HFFc6 (cell line): Measurements from ENCODE around the gene ZNF664. TPM values are rescaled to one million over a fixed set of nuclear protein-coding genes. Genes with fewer than 3 reads are reported as not detected.

Experiments
- DNase-seq: peaks from one replicate; pipeline ENCODE4 v3.0.0-alpha.2; 2018
- H3K27ac Mint-ChIP-seq: 2 replicates; pipeline ENCODE4 v1.8.0; 2020; ENCODE audit warnings: mild to moderate bottlenecking, mixed read lengths
- H3K27me3 Mint-ChIP-seq: 2 replicates; pipeline ENCODE4 v1.8.0; 2021; ENCODE audit warnings: mild to moderate bottlenecking, moderate library complexity, mixed read lengths; ENCODE audit not compliant: insufficient read depth
- H3K36me3 Mint-ChIP-seq: 2 replicates; pipeline ENCODE4 v1.8.0; 2021; ENCODE audit warnings: low read depth, mixed read lengths
- H3K4me1 Mint-ChIP-seq: 2 replicates; pipeline ENCODE4 v1.8.0; 2020; ENCODE audit warnings: low read depth, mixed read lengths
- H3K4me3 Mint-ChIP-seq: 2 replicates; pipeline ENCODE4 v1.8.0; 2020; ENCODE audit warnings: mild to moderate bottlenecking, moderate library complexity, mixed read lengths
- H3K9me3 Mint-ChIP-seq: 2 replicates; pipeline ENCODE4 v1.8.0; 2020; ENCODE audit warnings: mild to moderate bottlenecking, mixed read lengths
- total RNA-seq, 6 experiments: library from RNA; stranded (reverse); fragmentation: NEBNext Ultra II Directional; extraction: Animal tissue kit (Norgen Biotek cat#: 25700); gene quantifications; 2 replicates in 1 of 6; 3 replicates in 5 of 6; pipeline ENCODE4 v1.2.3, GENCODE V29; 2021
- TF ChIP-seq, protein P1 (sequence below): fragments of 200-600 bp; sonication (generic); IDR thresholded peaks from 2 replicates; pipeline ENCODE4 v1.5.0; 2021; ENCODE audit warnings: antibody characterized with exemption, mild to moderate bottlenecking

ZNF664 gene
- total RNA-seq, 6 experiments from 2014 or later: 49.1 to 55.2 (median 53.4) TPM

GRCh38 chr12:123929946-123930583 lies 43.0 kb upstream of the ZNF664 start:
- H3K27me3 Mint-ChIP-seq: peaks cover 13% of the 10 kb centered on the region
- TF ChIP-seq, protein P1, sequence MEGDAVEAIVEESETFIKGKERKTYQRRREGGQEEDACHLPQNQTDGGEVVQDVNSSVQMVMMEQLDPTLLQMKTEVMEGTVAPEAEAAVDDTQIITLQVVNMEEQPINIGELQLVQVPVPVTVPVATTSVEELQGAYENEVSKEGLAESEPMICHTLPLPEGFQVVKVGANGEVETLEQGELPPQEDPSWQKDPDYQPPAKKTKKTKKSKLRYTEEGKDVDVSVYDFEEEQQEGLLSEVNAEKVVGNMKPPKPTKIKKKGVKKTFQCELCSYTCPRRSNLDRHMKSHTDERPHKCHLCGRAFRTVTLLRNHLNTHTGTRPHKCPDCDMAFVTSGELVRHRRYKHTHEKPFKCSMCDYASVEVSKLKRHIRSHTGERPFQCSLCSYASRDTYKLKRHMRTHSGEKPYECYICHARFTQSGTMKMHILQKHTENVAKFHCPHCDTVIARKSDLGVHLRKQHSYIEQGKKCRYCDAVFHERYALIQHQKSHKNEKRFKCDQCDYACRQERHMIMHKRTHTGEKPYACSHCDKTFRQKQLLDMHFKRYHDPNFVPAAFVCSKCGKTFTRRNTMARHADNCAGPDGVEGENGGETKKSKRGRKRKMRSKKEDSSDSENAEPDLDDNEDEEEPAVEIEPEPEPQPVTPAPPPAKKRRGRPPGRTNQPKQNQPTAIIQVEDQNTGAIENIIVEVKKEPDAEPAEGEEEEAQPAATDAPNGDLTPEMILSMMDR: no peak
- no peaks in the 10 kb centered on the region for H3K36me3 Mint-ChIP-seq
- H3K4me3 Mint-ChIP-seq: no peak overlapping the region
- DNase-seq: no peak
- H3K27ac Mint-ChIP-seq: no peak overlapping the region
- H3K9me3 Mint-ChIP-seq: no peaks in the 10 kb centered on the region
- no peaks in the 10 kb centered on the region for H3K4me1 Mint-ChIP-seq

DNA sequence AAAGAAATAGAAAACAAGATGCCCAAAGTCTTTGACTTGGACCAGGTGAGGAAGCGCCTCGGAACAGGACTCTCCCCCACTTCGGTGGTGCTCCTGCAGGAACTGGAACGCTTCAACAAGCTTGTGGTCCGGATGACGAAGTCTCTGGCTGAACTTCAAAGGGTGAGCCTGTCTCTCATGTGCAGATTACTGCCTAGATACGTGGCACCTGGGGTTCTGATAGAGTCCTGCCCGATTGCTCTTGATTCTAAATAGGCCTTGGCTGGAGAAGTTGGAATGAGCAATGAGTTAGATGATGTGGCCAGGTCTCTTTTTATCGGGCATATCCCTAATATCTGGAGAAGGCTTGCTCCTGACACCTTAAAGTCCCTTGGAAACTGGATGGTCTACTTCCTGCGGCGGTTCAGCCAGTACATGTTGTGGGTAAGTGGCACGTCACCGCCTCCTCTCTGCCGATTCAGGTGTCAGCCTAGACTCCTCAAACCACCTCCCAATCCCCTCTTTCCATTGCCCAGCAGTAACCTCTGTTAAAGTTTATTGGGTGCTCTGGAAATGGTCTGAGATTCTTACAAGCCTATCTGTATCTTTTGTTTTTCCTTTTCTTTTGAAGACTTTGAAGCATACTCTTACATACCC lies 41.2 kb upstream of the ZNF664 start:
- no peak overlapping the region for H3K4me3 Mint-ChIP-seq

DNA sequence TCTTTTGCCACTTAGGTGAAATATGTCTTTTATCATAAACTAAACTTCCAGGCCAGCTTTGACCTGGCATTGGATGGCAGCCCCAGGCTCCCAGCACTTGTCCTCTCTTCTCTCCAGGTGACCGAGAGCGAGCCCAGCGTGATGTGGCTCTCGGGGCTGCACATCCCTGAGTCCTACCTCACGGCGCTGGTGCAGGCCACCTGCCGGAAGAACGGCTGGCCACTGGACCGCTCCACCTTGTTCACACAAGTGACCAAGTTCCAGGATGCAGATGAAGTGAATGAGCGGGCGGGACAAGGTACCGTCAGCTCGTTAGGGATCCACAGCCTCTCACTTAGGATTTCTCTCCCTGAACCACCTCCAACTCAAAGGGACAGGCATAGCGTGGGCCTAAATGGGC lies 39.8 kb upstream of the ZNF664 start:
- no peak for DNase-seq
- peaks cover 13% of the 10 kb centered on the region for H3K36me3 Mint-ChIP-seq
- no peak overlapping the region for H3K4me3 Mint-ChIP-seq
- no peaks in the 10 kb centered on the region for H3K9me3 Mint-ChIP-seq
- H3K27me3 Mint-ChIP-seq: peaks cover 12% of the 10 kb centered on the region
- peaks cover 6% of the 10 kb centered on the region for H3K4me1 Mint-ChIP-seq
- no peak overlapping the region for H3K27ac Mint-ChIP-seq
- TF ChIP-seq, protein P1: no peak

More for the DNA sequence above, 41.2 kb upstream of the ZNF664 start:
- Mint-ChIP-seq H3K4me1 (no peaks in the 10 kb centered on the region), H3K9me3 (no peaks in the 10 kb centered on the region), H3K27ac (no peak overlapping the region), H3K27me3 (peaks cover 17% of the 10 kb centered on the region), H3K36me3 (peaks cover 7% of the 10 kb centered on the region)
- TF ChIP-seq, protein P1: no peak
- no peak for DNase-seq

DNA sequence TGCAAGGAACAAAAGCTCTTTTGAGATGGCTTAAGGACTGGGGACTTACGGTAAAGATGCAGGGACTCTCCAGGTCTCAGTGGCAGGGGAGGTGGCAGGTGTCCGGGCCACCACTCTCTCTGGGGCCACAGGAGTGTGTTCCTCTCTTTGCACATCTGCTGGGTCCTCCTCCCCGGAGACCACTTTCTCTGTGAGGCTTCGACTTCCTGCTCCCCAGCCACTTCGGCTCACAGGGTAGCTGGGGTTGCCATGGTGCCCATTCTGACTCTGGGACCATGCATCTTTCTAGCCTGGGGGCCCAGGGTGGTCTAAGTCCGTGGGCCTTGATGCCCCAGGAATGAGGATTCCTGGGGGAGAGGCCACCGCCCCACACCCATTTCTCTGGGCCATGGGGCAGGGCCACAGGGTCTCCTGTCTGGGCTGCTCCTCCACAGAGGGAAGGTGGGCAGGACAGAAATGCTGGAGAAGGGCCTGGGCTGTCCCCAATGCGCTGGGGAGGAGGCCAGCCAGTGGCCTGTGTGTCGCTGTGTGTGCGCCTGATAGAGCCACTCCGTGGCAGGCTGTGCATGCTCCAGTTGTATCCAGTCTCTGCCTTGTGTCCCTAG lies 38.9 kb upstream of the ZNF664 start:
- DNase-seq: no peak
- H3K27ac Mint-ChIP-seq: no peak overlapping the region
- H3K27me3 Mint-ChIP-seq: peaks cover 9% of the 10 kb centered on the region
- H3K36me3 Mint-ChIP-seq: peaks cover 20% of the 10 kb centered on the region
- H3K4me1 Mint-ChIP-seq: peaks cover 15% of the 10 kb centered on the region
- TF ChIP-seq, protein P1: no peak
- H3K9me3 Mint-ChIP-seq: no peaks in the 10 kb centered on the region
- no peak overlapping the region for H3K4me3 Mint-ChIP-seq

GRCh38 chr12:123934829-123935228 lies 38.2 kb upstream of the ZNF664 start:
- TF ChIP-seq, protein P1: no peak
- Mint-ChIP-seq H3K4me1 (peaks cover 16% of the 10 kb centered on the region), H3K9me3 (no peaks in the 10 kb centered on the region), H3K27ac (no peak overlapping the region), H3K27me3 (peaks cover 6% of the 10 kb centered on the region), H3K36me3 (peaks cover 20% of the 10 kb centered on the region), H3K4me3 (no peak overlapping the region)
- peak; percentile 36 for DNase-seq
